SH-SY5Y (cell line): ENCODE data around the gene TCP11L1.

Source experiments
- GATA2 ChIP-seq: IDR thresholded peaks from 2 replicates; pipeline ENCODE4 v1.6.1; 2011; ENCODE audit warnings: mild to moderate bottlenecking, low read depth, low read length
- GATA3 ChIP-seq: IDR thresholded peaks from 2 replicates; pipeline ENCODE4 v1.6.1; 2011; ENCODE audit warnings: low read depth, mild to moderate bottlenecking, low read length, moderate library complexity

DNA sequence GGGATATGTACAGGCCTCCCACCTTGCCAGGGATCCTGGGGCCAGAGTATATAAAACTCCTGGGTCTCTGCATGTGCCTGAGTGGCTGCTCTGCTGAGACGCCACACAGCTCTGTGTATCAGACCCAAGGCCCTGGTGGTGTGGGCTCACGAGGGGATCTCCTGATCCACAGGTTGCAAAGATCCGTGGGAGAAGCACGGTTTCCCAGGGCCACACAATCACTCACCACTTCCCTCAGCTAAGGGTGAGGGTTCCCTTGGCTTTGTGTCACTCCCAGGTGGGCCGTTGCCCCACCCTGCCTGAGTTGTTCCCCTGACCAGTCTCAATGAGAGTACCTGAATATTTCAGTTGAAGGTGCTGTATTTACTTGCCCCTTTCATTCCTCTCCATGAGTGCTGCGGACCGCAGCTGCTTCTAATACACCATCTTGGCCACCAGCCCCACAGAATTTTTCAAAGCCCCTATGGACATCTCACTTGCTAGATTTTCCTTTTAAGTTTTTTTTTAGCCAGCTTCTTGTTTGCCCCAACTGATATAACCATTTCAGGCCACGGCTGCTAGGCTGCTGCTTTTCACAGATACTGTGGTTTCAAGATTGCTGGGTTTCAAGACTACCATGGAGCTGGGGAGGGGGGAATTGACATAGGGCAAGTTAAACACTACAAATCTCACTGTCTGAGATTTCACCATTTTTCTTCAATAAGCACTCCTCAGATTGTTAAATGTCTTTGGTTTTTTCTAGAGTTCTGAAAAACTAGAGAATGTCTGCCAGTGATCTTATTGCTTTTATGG lies 37.4 kb upstream of the TCP11L1 start:
- TF ChIP-seq GATA2 (no peak), GATA3 (no peak)
